Measurements from ENCODE around the gene SH2D3C. TPM values are rescaled to one million over a fixed set of nuclear protein-coding genes. Genes with fewer than 3 reads are reported as not detected.

The SH2D3C gene
- total and polyA plus RNA-seq, 10 of the 15 experiments (the other 5 are each of a cell fraction or from before 2014, with no cell fraction given) = 1.2 to 23.5 (median 16.2) TPM

- no peak for TF ChIP-seq E4F1 (IDR thresholded peaks at IDR 0.05; ENCODE audit: borderline replicate concordance, partially characterized antibody)
- no peak for TF ChIP-seq SKIL (IDR thresholded peaks at IDR 0.05; ENCODE audit: low read depth, poor library complexity, severe bottlenecking)
- no peak for TF ChIP-seq ATF3 (IDR thresholded peaks at IDR 0.05; ENCODE audit: borderline replicate concordance, extremely low read depth, low read depth, low read length)
- no peak for TF ChIP-seq TAF1 (IDR thresholded peaks at IDR 0.05; ENCODE audit: borderline replicate concordance, low read depth, low read length)
- no peak for TF ChIP-seq WRNIP1 (IDR thresholded peaks at IDR 0.05; ENCODE audit: borderline replicate concordance, low read depth, low read length)
- TF ChIP-seq ZBED1 (IDR thresholded peaks at IDR 0.05; ENCODE audit: borderline replicate concordance) = no peak
Measured at GRCh38 chr9:127739614-127740330, 38.7 kb downstream of the SH2D3C start (continued).

All from GM12878 (cell line).